Measurements from ENCODE around the gene RAB8B.

GRCh38 chr15:63238171-63238570 lies 48.8 kb downstream of the RAB8B start:
- TF ChIP-seq POLR2A (IDR thresholded peaks at IDR 0.05; ENCODE audit: low read depth, low read length) (no peak), CTCF (IDR thresholded peaks at IDR 0.05 in 2 of 3, conservative IDR thresholded peaks at IDR 0.05 in 1 of 3; ENCODE audit: control insufficient read depth in 2 of 3, extremely low read depth in 1 of 3, insufficient read depth in 1 of 3, low read depth in 3 of 3, low read length in 3 of 3) (no peak), GABPA (IDR thresholded peaks at IDR 0.05; ENCODE audit: low read depth) (no peak), CREM (IDR thresholded peaks at IDR 0.05; ENCODE audit: low read depth) (no peak), TARDBP (IDR thresholded peaks at IDR 0.05; ENCODE audit: borderline replicate concordance) (no peak), EP300 (IDR thresholded peaks at IDR 0.05; ENCODE audit: borderline replicate concordance in 1 of 2, control insufficient read depth in 1 of 2, low read depth in 2 of 2, low read length in 2 of 2) (no peak), POLR2AphosphoS5 (IDR thresholded peaks at IDR 0.05; ENCODE audit: low read length) (no peak), MXI1 (IDR thresholded peaks at IDR 0.05; ENCODE audit: low read depth, low read length) (no peak), IKZF2 (IDR thresholded peaks at IDR 0.05) (no peak), CEBPB (IDR thresholded peaks at IDR 0.05; ENCODE audit: borderline replicate concordance in 1 of 2, low read depth in 2 of 2, low read length in 2 of 2) (no peak)
- TF ChIP-seq, protein P1, sequence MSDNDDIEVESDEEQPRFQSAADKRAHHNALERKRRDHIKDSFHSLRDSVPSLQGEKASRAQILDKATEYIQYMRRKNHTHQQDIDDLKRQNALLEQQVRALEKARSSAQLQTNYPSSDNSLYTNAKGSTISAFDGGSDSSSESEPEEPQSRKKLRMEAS (IDR thresholded peaks at IDR 0.05; ENCODE audit: low read depth, low read length) = no peak
- TF ChIP-seq, protein P2, sequence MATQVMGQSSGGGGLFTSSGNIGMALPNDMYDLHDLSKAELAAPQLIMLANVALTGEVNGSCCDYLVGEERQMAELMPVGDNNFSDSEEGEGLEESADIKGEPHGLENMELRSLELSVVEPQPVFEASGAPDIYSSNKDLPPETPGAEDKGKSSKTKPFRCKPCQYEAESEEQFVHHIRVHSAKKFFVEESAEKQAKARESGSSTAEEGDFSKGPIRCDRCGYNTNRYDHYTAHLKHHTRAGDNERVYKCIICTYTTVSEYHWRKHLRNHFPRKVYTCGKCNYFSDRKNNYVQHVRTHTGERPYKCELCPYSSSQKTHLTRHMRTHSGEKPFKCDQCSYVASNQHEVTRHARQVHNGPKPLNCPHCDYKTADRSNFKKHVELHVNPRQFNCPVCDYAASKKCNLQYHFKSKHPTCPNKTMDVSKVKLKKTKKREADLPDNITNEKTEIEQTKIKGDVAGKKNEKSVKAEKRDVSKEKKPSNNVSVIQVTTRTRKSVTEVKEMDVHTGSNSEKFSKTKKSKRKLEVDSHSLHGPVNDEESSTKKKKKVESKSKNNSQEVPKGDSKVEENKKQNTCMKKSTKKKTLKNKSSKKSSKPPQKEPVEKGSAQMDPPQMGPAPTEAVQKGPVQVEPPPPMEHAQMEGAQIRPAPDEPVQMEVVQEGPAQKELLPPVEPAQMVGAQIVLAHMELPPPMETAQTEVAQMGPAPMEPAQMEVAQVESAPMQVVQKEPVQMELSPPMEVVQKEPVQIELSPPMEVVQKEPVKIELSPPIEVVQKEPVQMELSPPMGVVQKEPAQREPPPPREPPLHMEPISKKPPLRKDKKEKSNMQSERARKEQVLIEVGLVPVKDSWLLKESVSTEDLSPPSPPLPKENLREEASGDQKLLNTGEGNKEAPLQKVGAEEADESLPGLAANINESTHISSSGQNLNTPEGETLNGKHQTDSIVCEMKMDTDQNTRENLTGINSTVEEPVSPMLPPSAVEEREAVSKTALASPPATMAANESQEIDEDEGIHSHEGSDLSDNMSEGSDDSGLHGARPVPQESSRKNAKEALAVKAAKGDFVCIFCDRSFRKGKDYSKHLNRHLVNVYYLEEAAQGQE (IDR thresholded peaks at IDR 0.05; ENCODE audit: low read depth, low read length) = no peak
- TF ChIP-seq, protein P3, sequence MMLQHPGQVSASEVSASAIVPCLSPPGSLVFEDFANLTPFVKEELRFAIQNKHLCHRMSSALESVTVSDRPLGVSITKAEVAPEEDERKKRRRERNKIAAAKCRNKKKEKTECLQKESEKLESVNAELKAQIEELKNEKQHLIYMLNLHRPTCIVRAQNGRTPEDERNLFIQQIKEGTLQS (IDR thresholded peaks at IDR 0.05; ENCODE audit: borderline replicate concordance, extremely low read depth, low read depth, low read length) = no peak

Data from GM12878 (cell line).